Neural cell (in vitro differentiated cells): ENCODE results near the gene TMEM92. TPM values are rescaled to one million over a fixed set of nuclear protein-coding genes. Genes with fewer than 3 reads are reported as not detected.

Experiments used
- H2AFZ ChIP-seq: fragments of 200-600, 300-800 bp; sonication (generic), shearing (Covaris generic); 2 replicates; pipeline ENCODE4 v1.6.0; 2014; ENCODE audit warnings: low read depth, mild to moderate bottlenecking, antibody characterized with exemption, low read length, moderate library complexity
- H3F3A ChIP-seq: fragments of 200-600 bp; shearing (Covaris generic); 2 replicates; pipeline ENCODE4 v1.6.1; 2016; ENCODE audit warnings: mild to moderate bottlenecking, moderate library complexity, mixed read lengths, antibody characterized with exemption, low read length; ENCODE audit not compliant: insufficient read depth, poor library complexity, severe bottlenecking
- H3K27ac ChIP-seq: fragments of 200-600, 300-800 bp; sonication (generic), shearing (Covaris generic); 2 replicates; pipeline ENCODE4 v1.5.1; 2014; ENCODE audit warnings: mild to moderate bottlenecking, low read length, moderate library complexity
- H3K27me3 ChIP-seq: fragments of 300-800, 200-600 bp; sonication (generic), shearing (Covaris generic); 2 replicates; pipeline ENCODE4 v1.6.0; 2014; ENCODE audit warnings: mild to moderate bottlenecking, low read depth, low read length, moderate library complexity; ENCODE audit not compliant: insufficient read depth
- H3K36me3 ChIP-seq: fragments of 300-800, 200-600 bp; sonication (generic), shearing (Covaris generic); 2 replicates; pipeline ENCODE4 v1.5.1; 2014; ENCODE audit warnings: mild to moderate bottlenecking, antibody characterized with exemption, low read length, moderate library complexity; ENCODE audit not compliant: insufficient read depth
- H3K4me2 ChIP-seq: fragments of 300-800, 200-600 bp; sonication (generic), shearing (Covaris generic); 2 replicates; pipeline ENCODE4 v1.6.0; 2014; ENCODE audit warnings: mild to moderate bottlenecking, low read length
- H3K4me3 ChIP-seq: fragments of 300-800, 200-600 bp; sonication (generic), shearing (Covaris generic); 2 replicates; pipeline ENCODE4 v1.5.1; 2014; ENCODE audit warnings: mild to moderate bottlenecking, low read length, moderate library complexity
- H3K79me2 ChIP-seq: fragments of 200-600 bp; shearing (Covaris generic); replicated peaks from 2 replicates; pipeline ENCODE4 v1.6.0; 2014; ENCODE audit warnings: mild to moderate bottlenecking, low read length, moderate library complexity; ENCODE audit not compliant: insufficient read depth
- H3K9ac ChIP-seq: fragments of 300-800, 200-600 bp; sonication (generic), shearing (Covaris generic); 2 replicates; pipeline ENCODE4 v1.6.1; 2016; ENCODE audit warnings: mild to moderate bottlenecking, low read length, mixed read lengths
- H3K9me2 ChIP-seq: fragments of 200-600 bp; shearing (Covaris generic); 2 replicates; pipeline ENCODE4 v1.6.1; 2016; ENCODE audit warnings: mild to moderate bottlenecking, low read length, mixed read lengths; ENCODE audit not compliant: insufficient read depth
- H3K9me3 ChIP-seq: fragments of 200-600, 300-800 bp; sonication (generic), shearing (Covaris generic); 2 replicates; pipeline ENCODE4 v1.6.1; 2016; ENCODE audit warnings: mild to moderate bottlenecking, mixed run types, low read length, moderate library complexity, mixed read lengths
- H4K20me1 ChIP-seq: fragments of 200-600 bp; shearing (Covaris generic); 2 replicates; pipeline ENCODE4 v1.6.1; 2016; ENCODE audit warnings: mild to moderate bottlenecking, mixed run types; ENCODE audit not compliant: insufficient read depth
- CTCF ChIP-seq: fragments of 450-650 bp; IDR thresholded peaks from 2 replicates; pipeline ENCODE4 v1.5.1; 2014; ENCODE audit warnings: antibody characterized with exemption, mild to moderate bottlenecking, moderate library complexity; ENCODE audit not compliant: poor library complexity, severe bottlenecking
- EP300 ChIP-seq: fragments of 450-650 bp; conservative IDR thresholded peaks from 2 replicates; pipeline ENCODE4 v1.6.1; 2014; ENCODE audit warnings: antibody characterized with exemption, mild to moderate bottlenecking, moderate library complexity; ENCODE audit not compliant: poor library complexity, severe bottlenecking
- EZH2 ChIP-seq: fragments of 200-600, 300-800 bp; shearing (Covaris generic), sonication (generic); IDR thresholded peaks from 2 replicates; pipeline ENCODE4 v1.6.1; 2014; ENCODE audit warnings: antibody characterized with exemption, low read length, borderline replicate concordance, mild to moderate bottlenecking; ENCODE audit not compliant: insufficient read depth, poor library complexity, severe bottlenecking
- MXI1 ChIP-seq: fragments of 450-650 bp; conservative IDR thresholded peaks from 2 replicates; pipeline ENCODE4 v1.6.1; 2014; ENCODE audit warnings: antibody characterized with exemption, mild to moderate bottlenecking; ENCODE audit not compliant: poor library complexity, severe bottlenecking
- POLR2AphosphoS5 ChIP-seq: IDR thresholded peaks from 2 replicates; pipeline ENCODE4 v1.6.1; 2012
- RAD21 ChIP-seq: fragments of 450-650 bp; conservative IDR thresholded peaks from 2 replicates; pipeline ENCODE4 v1.6.1; 2014; ENCODE audit warnings: antibody characterized with exemption, mild to moderate bottlenecking, moderate library complexity
- SMC3 ChIP-seq: fragments of 450-650 bp; conservative IDR thresholded peaks from 2 replicates; pipeline ENCODE4 v1.6.1; 2014; ENCODE audit warnings: antibody characterized with exemption, mild to moderate bottlenecking, moderate library complexity; ENCODE audit not compliant: poor library complexity
- TAF1 ChIP-seq: IDR thresholded peaks from 2 replicates; pipeline ENCODE4 v1.6.1; 2012; ENCODE audit warnings: low read depth
- polyA plus RNA-seq: library from polyadenylated mRNA; depleted of rRNA; stranded (reverse); fragments of >200 nt; gene quantifications from 2 replicates; pipeline ENCODE4 v1.2.3, GENCODE V29; 2014
- TF ChIP-seq, protein P1 (sequence below): IDR thresholded peaks from 2 replicates; pipeline ENCODE4 v1.6.1; 2012; ENCODE audit warnings: borderline replicate concordance

The TMEM92 gene
- polyA plus RNA-seq, 1 donor from 2014 or later, result not detected

DNA sequence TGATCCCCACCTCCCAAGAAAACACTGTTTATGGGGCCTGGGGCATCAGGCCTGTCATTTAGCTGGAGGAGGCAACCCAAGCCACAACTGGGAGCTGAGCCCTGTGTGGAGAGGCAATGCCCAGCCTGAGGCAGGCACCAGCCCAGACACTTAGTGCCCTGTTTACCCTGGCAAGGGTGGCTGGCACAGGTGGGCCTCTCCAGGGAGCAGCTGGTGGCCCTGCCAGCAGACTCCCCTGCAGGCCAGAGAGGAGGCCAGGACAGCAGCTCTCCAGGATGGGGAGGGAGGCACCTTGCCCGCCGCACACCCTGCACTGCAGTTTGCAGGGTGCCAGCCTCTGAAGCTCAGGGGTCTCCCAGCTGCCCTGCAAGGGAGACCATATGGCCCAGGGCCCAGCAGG, 9.1 kb upstream of the TMEM92 start:
- no peak overlapping the region for H3K4me3 ChIP-seq
- TF ChIP-seq MXI1 (no peak), TAF1 (no peak), EZH2 (no peak), RAD21 (no peak), SMC3 (no peak), POLR2AphosphoS5 (no peak), EP300 (no peak), CTCF (no peak)
- TF ChIP-seq, protein P1, sequence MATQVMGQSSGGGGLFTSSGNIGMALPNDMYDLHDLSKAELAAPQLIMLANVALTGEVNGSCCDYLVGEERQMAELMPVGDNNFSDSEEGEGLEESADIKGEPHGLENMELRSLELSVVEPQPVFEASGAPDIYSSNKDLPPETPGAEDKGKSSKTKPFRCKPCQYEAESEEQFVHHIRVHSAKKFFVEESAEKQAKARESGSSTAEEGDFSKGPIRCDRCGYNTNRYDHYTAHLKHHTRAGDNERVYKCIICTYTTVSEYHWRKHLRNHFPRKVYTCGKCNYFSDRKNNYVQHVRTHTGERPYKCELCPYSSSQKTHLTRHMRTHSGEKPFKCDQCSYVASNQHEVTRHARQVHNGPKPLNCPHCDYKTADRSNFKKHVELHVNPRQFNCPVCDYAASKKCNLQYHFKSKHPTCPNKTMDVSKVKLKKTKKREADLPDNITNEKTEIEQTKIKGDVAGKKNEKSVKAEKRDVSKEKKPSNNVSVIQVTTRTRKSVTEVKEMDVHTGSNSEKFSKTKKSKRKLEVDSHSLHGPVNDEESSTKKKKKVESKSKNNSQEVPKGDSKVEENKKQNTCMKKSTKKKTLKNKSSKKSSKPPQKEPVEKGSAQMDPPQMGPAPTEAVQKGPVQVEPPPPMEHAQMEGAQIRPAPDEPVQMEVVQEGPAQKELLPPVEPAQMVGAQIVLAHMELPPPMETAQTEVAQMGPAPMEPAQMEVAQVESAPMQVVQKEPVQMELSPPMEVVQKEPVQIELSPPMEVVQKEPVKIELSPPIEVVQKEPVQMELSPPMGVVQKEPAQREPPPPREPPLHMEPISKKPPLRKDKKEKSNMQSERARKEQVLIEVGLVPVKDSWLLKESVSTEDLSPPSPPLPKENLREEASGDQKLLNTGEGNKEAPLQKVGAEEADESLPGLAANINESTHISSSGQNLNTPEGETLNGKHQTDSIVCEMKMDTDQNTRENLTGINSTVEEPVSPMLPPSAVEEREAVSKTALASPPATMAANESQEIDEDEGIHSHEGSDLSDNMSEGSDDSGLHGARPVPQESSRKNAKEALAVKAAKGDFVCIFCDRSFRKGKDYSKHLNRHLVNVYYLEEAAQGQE, result no peak
- H3K9me2 ChIP-seq, result no peaks in the 10 kb centered on the region
- H2AFZ ChIP-seq, result no peak overlapping the region
- H3K27ac ChIP-seq, result no peak overlapping the region
- H3K36me3 ChIP-seq, result no peaks in the 10 kb centered on the region
- no peak overlapping the region for H3K4me2 ChIP-seq
- H3F3A ChIP-seq, result no peaks in the 10 kb centered on the region
- no peaks in the 10 kb centered on the region for H3K27me3 ChIP-seq
- H3K79me2 ChIP-seq, result no peaks in the 10 kb centered on the region
- H4K20me1 ChIP-seq, result no peaks in the 10 kb centered on the region
- H3K9me3 ChIP-seq, result no peaks in the 10 kb centered on the region
- no peak overlapping the region for H3K9ac ChIP-seq

DNA sequence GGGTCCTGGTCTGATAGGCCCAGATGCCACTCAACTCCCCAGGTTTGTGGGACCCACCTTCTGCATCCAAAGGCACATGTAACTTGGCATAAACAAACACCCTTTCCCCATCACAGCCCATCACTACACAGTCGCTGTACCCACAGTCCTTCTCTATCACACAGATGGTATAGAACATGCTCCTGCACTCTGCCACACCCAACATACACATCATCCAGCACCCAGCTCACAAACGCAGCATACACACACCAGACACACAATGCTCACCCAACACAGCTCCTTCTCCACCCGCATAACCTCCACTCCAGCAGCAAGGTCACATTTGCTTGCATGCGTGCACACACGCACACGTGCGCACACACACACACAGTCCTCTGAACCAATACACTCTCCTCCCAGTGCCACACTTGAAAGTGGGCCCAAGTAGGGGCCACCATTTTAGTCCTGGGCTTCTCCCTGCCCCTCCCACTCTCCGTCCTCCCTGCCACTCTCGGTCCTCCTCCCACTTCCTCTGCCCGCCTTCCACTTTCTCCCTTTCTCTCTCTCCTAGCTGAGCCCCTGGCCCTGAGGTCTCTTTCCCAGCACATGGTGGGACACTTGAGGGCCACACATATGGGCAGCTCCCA, 8.5 kb upstream of the TMEM92 start:
- no peaks in the 10 kb centered on the region for H3F3A ChIP-seq
- no peaks in the 10 kb centered on the region for H3K9me2 ChIP-seq
- no peaks in the 10 kb centered on the region for H3K9me3 ChIP-seq
- no peaks in the 10 kb centered on the region for H3K27me3 ChIP-seq
- H3K36me3 ChIP-seq, result no peaks in the 10 kb centered on the region
- H3K27ac ChIP-seq, result no peak overlapping the region
- no peak overlapping the region for H2AFZ ChIP-seq
- no peak overlapping the region for H3K4me2 ChIP-seq
- H4K20me1 ChIP-seq, result no peaks in the 10 kb centered on the region
- H3K9ac ChIP-seq, result no peak overlapping the region
- no peaks in the 10 kb centered on the region for H3K79me2 ChIP-seq
- no peak overlapping the region for H3K4me3 ChIP-seq
- TF ChIP-seq MXI1, result no peak
- no peak for TF ChIP-seq EZH2
- TF ChIP-seq EP300, result no peak
- no peak for TF ChIP-seq SMC3
